AG08396 (cell line): ENCODE results near the gene TTC32.
"Not testable (repeated sequence)": the region's sequence is repeated elsewhere in the genome, so short reads cannot be mapped to it uniquely, and the experiment has no call there.

Source experiments
- DNase-seq: peaks from one replicate; pipeline ENCODE4 v3.0.0; 2012; ENCODE audit warnings: low spot score, mixed read lengths

Gene TTC32

DNA sequence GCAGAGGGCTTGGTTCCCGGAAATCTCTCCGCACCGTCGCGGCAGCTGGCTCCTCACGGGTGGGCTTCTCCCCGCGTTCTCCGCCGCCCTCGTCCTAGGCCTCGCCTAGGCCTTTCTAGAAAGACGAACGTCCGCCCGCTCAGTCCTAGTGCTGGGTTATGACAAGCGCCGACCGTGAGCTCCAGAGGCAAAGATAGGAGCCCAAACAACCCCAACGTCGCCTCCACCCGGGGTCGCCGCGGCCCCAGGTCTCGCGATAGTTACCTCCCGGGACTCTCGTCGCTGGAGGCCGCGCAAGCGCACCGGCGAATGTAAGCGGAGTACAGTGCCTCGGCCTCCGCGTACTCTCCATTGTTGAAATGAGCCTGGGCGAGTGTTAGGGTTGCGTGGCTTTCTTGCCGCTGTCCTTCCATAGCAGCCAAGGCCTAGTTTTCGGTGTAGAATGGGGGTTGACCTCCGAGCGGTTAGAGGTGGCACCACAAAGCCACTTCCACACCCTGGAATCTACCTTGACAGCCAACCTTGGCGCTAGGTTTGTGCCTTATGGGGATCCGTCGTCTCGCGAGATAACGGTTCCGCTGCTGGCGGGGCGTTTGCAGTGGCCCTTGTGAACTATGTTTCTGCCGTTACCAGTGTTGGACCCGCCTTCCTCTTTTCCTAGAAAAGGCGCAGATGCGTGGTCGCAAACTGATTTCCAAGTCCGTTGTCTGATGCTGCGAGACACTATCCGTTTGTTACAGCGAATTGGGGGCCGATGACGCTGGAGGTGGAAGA is at the start of gene TTC32:
TTC32 (minus strand) TSS at position 542 of the 774 bp plus-strand sequence; CDS start at position 413, 129 bp downstream.
- DNase-seq, result peak; percentile 96

DNA sequence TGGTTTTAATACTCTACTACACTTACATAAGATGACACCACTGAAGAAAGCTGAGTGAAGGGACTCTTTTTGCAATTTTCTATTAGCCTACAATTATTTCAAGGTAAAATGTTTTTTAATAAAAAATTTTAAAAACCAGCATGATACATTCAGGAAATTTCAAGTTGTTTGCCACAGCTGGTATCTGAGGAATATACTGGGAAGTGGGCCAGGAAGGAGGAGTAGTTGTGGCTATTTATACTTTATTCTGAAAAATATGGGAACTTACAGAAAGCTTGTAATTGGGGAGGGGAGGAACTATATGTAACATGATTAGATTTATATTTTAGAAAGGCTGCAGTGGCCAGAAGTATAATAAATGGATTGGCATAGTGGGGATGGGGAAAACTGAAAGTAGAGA is 47.3 kb upstream of the TTC32 start:
- peak; percentile 27 for DNase-seq

DNA sequence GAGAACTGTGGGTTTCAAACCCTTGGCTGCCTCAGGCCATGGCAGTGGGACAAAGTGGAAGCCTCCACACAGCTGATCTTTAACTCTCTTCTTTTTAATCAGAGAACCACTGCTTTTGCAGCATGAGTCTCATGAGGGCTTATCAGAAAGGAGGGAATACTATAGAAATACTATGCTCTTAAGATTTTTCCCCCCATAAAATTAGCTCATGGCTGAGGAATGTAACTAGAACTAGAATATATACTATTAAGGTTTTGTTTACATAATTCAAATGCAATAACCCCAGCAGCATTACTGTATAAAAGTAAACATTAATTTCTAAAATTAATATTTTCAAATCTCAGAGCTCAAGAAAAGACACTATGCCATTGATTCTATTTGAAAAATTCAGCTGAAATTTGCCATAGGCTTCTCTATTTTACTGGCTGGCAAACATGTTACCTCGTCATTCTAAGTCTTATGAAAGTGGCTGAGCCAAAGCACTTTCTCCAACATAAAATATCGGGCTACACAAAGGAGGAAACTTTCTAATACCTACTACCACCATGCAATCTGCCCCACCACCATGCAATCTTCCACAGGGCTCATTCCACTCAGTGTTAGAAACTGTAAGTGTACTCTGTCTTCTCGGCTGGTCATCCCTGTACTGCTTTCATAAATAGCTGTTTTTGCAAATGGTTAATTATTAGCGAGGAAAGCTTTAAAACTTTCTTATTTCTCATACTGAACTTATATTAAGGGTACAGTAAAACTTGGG is 45.6 kb upstream of the TTC32 start:
- DNase-seq, result no peak

DNA sequence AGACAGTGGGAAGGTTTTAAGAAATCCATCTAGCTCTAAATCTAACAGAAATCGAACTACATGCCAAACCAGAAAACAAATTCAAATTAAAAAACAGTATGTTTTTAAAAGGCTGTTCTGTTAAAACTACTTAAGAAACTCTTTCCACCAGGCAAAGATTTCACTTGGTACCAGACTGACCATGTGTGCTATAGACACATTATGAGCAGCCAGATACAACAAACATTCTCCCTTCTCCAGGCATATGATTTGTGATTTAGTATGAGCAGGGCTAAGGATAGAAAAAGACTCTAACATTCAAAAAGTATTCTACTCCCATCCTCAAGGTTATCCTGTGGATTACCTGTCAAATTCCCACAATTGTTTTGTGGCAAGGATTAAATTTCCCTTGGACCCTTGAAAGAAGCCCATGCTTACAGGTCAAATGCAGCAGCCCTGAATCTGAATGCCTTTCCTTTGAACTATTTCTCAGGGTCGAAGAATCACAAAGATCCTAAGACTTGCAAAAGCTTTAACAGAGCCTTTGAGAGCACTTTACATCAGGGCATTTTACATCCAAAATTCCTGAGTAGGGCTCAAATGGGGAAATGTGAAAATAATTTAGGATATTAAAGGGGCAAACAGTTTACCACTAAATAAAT is 42.5 kb upstream of the TTC32 start:
- no peak for DNase-seq

DNA sequence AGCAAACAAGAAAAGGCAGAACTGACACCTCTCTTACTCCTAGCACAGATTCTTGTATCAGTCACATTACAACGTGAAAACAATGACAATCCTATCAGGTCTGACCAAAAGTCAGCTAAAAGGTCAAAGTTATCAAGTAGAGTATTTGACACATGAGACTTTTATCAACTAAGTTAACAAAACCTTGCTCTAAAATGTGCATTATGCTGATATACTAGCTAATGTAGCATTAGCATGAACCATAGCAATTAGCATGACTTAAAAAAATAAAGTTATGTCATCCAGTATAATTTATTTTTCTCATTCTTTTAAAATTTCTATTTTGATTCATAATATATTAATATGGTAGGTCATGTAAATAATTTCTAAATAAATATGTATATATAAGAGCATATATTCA is 41.4 kb upstream of the TTC32 start:
- no peak for DNase-seq

DNA sequence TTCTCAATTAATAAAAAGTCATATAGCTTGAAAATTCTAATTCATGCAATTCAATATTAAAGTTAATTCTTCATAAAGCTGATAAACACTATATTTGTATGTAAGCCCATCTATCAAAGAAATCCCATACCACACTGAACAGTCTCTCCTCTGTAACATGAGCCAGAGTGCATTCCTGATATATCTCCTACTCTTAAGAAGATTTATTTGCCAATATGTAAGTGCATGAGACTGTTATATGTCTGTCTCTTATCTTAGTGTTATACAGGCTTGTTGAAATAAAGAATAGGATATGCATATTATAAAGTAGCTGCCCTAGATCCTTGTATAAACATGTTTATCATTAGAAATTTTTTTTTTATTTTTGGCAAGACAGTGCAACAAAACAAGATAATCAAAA is 40.4 kb upstream of the TTC32 start:
- DNase-seq, result no peak

DNA sequence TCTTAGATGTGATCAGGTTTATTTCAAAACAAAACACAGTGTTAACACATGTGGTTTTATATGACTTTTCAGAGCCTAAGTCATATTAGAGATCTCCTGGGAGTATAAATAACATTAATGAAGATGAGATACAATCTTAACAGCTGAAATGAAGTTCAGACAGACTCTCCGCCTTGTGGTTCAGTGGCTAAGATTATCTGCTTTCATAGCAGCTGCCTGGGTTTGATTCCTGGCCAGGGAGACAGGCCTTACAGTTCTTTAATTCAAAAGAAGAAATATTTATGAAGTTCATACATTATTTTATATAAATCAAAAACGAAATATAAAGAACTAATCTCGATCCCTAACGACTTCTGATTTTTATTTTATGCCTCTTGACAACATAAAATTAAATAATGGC is 35.2 kb upstream of the TTC32 start:
- DNase-seq, result no peak

DNA sequence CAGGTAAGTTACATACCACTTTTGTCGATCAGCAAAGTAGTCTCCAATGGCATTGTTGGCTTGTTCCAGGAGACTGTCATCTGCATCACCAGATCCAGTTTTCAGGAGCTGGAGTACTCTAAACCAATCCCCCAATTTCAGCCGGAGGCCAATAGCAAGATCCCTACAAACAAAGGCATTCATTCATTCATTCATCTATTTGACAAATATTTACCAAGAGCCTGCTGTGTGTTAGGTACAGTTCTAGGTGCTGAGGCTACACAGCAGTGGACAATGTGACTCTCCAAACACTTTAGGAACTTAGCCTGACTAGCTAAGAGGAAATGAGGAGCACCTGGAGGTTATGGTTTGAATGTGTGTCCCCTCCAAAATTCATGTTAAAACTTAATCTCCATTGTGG is 34.4 kb upstream of the TTC32 start:
- DNase-seq, result no peak

DNA sequence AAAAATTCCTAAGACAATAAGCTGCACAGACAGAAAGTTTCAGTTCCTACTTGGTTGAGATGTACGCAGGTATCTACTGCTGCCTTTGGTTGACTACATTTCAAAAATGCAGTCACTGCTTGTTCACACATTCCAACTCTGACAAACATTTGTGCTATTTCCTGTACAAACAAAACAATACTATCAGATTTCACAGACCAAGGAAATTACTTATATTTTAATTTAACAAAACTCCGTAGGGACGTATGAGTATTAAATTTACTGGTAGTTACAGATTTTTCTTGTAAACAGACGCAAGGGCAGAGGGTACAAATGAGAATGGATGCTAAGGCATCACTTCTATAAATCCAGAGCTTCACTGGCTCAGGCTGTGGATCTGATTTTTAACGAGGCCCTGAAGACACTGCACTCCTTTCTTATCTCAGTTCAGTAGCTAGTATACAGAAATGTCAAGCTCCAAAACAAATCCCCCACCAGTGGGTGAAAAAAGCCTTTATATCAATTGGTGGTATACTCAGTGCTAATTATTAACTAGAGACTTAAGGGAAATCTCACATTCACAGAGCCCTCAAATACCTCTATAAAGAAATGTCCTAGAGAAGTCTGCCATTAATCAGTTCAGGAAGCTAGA is 31.7 kb upstream of the TTC32 start:
- peak; percentile 49 for DNase-seq

DNA sequence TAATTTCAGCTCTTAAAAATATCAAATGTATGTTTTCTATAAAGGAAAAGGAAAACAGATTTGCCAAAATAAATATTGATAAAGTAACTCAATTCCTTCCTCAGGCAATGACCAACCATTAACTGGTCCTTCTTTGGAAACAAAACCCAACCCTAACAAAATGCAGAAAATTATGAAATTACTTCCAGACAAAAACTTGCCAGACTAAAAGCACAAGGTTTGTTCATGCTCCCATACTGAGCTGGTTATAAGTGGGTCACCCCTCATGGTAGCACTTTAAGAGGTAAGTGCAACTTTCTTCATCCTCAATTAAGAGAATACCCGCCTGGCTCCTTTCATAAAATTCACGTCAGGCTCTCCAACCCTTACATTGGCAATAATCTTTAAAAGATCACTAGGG is 31.1 kb upstream of the TTC32 start:
- DNase-seq, result no peak

DNA sequence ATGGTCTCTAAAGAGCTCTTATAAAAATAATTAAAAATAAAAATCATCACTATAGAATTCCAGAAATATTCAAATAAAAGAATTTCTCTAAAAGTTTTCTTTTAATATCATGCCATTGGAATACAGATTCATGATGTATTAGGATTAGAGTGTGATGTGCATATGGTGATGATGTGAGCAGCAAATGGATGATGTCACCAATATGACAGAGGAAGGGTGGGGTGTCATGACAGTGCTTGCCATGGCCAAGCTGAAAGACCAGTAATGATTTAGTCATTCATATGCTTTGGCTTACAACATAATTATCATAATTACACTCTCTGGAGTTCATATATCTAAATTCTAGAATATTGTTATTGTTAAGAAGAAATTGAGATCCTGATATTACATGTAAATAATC is 27.4 kb upstream of the TTC32 start:
- no peak for DNase-seq

DNA sequence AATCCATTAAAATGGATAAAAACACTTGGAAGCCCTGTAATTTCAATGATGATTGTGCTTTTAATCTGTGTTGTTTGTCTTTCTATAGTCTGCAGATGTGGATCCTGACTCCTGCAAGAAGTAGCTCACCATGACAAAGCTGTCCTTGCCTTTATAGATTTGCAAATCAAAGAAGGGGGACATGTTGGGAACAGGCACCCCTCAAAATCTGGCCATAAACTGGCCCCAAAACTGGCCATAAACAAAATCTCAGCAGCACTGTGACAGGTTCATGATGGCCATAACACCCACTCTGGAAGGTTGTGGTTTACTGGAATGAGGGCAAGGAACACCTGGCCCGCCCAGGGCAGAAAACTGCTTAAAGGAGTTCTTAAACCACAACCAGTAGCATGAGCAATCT is 26.0 kb upstream of the TTC32 start:
- not testable (repeated sequence) for DNase-seq

DNA sequence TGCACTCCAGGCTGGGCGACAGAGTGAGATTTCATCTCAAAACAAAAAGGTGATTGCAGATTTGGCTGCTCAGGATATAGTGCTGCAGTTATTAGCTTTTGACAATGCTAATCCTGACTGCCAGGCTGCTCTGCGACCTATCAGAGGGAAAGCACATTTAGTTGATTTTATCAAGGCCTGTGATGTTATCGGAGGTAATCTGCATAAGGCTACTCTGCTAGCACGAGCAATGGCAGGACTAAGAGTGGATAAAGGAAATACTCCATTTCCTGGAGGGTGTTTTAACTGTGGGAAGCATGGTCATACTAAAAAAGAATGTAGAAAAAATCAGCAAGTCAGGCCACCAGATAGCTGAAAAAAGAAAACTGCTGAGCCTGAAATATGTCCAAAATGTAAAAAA is 22.7 kb upstream of the TTC32 start:
- not testable (repeated sequence) for DNase-seq

DNA sequence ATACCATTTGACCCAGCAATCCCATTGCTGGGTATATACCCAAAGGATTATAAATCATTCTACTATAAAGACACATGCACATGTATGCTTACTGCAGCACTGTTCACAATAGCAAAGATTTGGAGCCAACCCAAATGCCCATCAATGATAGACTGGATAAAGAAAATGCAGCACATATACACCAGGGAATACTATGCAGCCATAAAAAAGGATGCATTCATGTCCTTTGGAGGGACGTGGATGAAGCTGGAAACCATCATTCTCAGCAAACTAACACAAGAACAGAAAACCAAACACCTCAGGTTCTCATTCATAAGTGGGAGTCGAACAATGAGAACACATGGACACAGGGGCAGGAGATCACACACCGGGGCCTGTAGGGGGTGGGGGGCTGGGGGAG is 20.4 kb upstream of the TTC32 start:
- not testable (repeated sequence) for DNase-seq

DNA sequence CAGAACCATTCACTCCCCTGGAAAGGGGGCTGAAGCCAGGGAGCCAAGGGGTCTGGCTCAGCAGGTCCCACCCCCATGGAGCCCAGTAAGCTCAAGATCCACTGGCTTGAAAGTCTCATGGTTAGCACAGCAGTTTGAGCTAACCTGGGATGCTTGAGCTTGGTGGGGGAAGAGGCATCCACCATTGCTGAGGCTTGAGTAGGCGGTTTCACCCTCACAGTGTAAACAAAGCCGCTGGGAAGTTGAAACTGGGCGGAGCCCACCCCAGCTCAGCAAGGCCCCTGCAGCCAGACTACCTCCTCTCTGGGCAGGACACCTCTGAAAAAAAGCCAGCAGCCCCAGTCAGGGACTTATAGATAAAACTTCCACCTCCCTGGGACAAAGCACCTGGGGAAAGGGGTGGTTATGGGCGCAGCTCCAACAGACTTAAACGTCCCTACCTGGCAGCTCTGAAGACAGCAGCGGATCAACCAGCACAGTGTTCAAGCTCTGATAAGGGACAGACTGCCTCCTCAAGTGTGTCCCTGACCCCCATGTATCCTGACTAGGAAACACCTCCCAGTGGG is 14.7 kb upstream of the TTC32 start:
- no peak for DNase-seq

DNA sequence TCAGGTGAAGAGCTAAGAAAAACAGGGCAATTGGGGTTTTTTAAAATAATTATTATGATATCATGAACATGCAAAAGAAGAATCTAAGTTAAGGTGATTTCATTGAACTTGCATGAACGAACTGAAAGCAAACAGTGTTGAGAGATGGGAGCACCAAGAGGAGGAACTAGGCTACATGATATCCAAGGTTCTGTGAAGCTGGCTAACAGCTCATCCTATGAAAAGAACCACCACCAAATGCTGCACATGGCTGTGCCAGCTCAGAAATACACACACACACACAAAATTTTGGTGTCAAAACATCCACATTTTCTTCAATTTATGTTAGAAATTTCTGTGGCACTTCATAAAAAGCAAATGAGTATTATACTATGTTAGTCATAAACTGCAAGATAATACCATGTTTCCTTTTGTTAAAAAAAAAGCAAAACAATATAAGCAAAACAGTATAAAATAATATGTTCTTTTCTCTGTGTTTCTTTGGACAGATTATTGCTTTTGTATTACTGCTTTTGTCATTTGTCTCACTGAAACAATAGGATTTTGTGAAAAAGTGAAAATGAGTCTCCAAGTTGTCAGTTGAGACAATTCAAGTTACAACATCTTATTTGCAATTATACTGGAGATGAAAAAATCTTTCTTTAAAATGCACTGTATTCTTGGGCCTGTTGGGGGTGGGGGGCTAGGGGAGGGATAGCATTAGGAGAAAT is 12.6 kb upstream of the TTC32 start:
- DNase-seq, result no peak

DNA sequence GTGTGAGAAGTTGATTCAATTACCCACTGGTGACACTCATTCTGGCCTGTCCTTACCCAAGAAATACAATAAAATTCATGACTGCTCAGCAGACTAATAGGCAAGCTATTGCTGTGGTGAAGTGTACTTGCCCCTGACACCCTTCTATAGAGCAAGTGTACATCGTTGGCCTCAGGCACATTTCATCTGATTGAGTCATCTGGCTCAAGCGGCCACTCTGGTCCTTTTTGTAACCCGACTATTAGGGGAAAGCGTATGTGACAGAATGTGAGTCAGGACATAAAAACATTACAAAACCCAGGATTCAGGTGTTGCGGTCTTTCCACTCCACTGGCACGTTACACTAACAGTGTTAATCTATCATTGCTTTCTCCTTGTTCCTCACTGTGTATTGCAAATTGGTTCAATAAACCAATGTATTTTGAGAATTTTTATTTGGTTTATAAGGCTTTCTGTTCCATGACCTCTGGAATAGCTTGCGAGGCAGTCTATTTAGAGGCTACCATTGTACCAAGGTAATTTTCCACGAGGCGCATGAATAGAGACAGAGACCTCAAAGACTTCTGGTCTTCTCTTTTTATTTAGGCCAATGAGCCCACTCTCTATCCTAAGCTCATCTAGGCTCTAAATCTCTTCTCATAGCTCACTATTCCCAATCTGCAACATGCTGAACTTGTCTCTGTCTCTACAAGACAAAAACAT is 10.2 kb upstream of the TTC32 start:
- peak; percentile 69 for DNase-seq

DNA sequence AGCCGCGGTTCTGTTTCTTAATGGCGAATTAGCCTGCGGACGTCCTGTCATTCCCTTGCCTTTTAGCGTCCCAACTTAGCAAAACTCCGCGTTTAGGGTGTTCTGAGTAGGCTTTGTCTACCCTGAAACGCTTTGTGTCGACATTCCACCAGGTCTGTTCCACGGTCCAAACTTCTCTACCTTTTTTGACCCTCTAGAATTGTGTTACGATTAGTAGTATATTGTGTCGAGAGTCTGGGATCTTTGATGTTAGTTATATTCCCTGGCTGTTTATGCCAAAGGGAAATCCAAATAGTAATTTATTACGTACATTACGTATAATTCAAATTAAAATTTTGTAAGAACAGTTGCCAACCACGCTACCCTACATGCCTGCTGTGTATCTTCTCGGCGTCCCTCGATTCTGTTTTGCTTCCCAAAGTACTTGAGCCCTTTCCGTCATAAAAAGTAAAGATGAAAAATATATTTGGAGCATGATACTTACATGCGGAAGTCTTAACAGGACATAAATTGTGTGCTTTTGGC is 495 bp upstream of the TTC32 start:
- no peak for DNase-seq

DNA sequence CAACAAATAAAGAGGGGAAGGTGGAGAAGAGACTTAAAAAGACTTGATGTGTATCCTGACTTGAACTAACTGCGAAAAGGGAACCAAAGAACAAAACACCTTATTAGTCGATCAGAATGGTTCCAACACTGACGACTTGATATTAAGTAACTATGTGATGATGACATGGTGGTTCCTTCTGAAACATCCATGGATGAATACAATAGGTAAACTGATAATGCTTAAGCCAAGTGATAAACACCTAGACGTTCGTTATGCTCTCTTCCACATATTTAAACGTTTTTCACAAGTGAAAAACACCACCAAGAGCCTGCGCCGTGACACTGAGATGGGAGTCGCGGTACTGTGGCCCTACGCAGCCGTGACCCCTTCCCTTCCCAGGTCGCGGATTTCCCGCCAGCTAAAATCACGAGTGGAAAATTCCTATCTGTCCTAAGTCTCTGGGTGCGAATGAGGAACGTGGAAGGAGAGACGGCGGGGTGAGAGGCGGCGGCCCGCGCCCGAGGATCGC is 797 bp downstream of the TTC32 start:
- no peak for DNase-seq
